GM12878 (cell line): ENCODE results near the gene CEP83. TPM values are rescaled to one million over a fixed set of nuclear protein-coding genes. Genes with fewer than 3 reads are reported as not detected.
A peak's percentile ranks its signal among the peaks of the same experiment; 100 is the strongest.

Experiments
- ATAC-seq: fragments of 200-7000 bp; cut with Tn5 transposase; 3 replicates; pipeline ENCODE4 v1.9.1; 2020; ENCODE audit warnings: mild to moderate bottlenecking, moderate library complexity
- BruUV-seq: library from RNA; stranded (reverse); fragments of 400-500 nt; replicated peaks from 2 replicates; lab custom pipeline; 2021; lab: Mats Ljungman, UMichigan
- CTCF ChIA-PET: fragments of 300-600 bp; sonication (Branson Sonifier 250); formaldehyde crosslinking; extraction: SDS; loops from one replicate; lab custom pipeline; 2021; ENCODE audit warnings: inconsistent platforms; lab: Yijun Ruan, JAX
- POLR2A ChIA-PET: fragments of 350-600 bp; formaldehyde crosslinking; extraction: SDS; loops from one replicate; lab custom pipeline; 2021; ENCODE audit warnings: inconsistent platforms; lab: Charles Lee
- RAD21 ChIA-PET: fragments of 300-600 bp; sonication (Branson Sonifier 250); formaldehyde crosslinking; loops from one replicate; lab custom pipeline; 2023; ENCODE audit warnings: antibody characterized with exemption; ENCODE audit not compliant: unreplicated experiment; lab: Charles Lee
- SMC1A ChIA-PET: fragments of 300-600 bp; sonication (Branson Sonifier 250); formaldehyde crosslinking; loops from one replicate; lab custom pipeline; 2023; ENCODE audit not compliant: unreplicated experiment, uncharacterized antibody; lab: Charles Lee
- DNase-seq: peaks from one replicate; pipeline ENCODE4 v3.0.0-alpha.2; 2011; ENCODE audit warnings: low read depth, low spot score
- FAIRE-seq: peaks from 3 replicates; lab custom pipeline; 2011; peaks lifted over from hg19 to GRCh38; lab: Jason Lieb, UNC
- H2AFZ ChIP-seq: 2 replicates; pipeline ENCODE4 v1.6.0; 2011; ENCODE audit warnings: low read depth, low read length, control low read depth; ENCODE audit not compliant: control insufficient read depth
- H3K27ac ChIP-seq: 2 replicates; pipeline ENCODE4 v1.5.1; 2011; ENCODE audit warnings: control low read depth; ENCODE audit not compliant: control insufficient read depth, insufficient read depth
- H3K27me3 ChIP-seq, 2 experiments: replicated peaks in 1 of 2; 2 replicates each; pipeline versions ENCODE4 v1.6.0 to v1.6.1; 2011; ENCODE audit warnings: low read length in 1 of 2; ENCODE audit not compliant: control insufficient read depth in 2 of 2, insufficient read depth in 2 of 2
- H3K36me3 ChIP-seq, 2 experiments: 2 replicates each; pipeline ENCODE4 v1.5.1; 2011; ENCODE audit warnings: low read length in 1 of 2; ENCODE audit not compliant: control insufficient read depth in 2 of 2, insufficient read depth in 2 of 2
- H3K4me1 ChIP-seq: 2 replicates; pipeline ENCODE4 v1.6.1; 2011; ENCODE audit warnings: mild to moderate bottlenecking, low read length, moderate library complexity, mixed read lengths; ENCODE audit not compliant: control insufficient read depth, insufficient read depth
- H3K4me2 ChIP-seq: 2 replicates; pipeline ENCODE4 v1.6.0; 2011; ENCODE audit warnings: control low read depth; ENCODE audit not compliant: control insufficient read depth, insufficient read depth
- H3K4me3 ChIP-seq: fragments of 200-600 bp; sonication (generic); 2 replicates; pipeline ENCODE4 v1.5.1; 2016
- H3K79me2 ChIP-seq: 2 replicates; pipeline ENCODE4 v1.6.0; 2011; ENCODE audit warnings: low read length; ENCODE audit not compliant: control insufficient read depth, insufficient read depth
- H3K9ac ChIP-seq: 2 replicates; pipeline ENCODE4 v1.8.0; 2011; ENCODE audit warnings: low read length, control low read depth, mixed read lengths; ENCODE audit not compliant: control insufficient read depth, insufficient read depth
- H3K9me3 ChIP-seq: replicated peaks from 3 replicates; pipeline ENCODE4 v1.5.1; 2011; ENCODE audit warnings: mild to moderate bottlenecking, low read length; ENCODE audit not compliant: control insufficient read depth, insufficient read depth
- H4K20me1 ChIP-seq: 2 replicates; pipeline ENCODE4 v1.6.0; 2011; ENCODE audit not compliant: control insufficient read depth, insufficient read depth
- GATAD2B ChIP-seq: fragments of 450-650 bp; conservative IDR thresholded peaks from 2 replicates; pipeline ENCODE4 v1.6.1; 2017; ENCODE audit warnings: low read depth, mild to moderate bottlenecking, moderate library complexity
- IRF3 ChIP-seq: fragments of 450-650 bp; IDR thresholded peaks from 2 replicates; pipeline ENCODE4 v1.6.1; 2014; ENCODE audit warnings: mild to moderate bottlenecking
- IRF4 ChIP-seq: IDR thresholded peaks from 2 replicates; pipeline ENCODE4 v1.6.1; 2011; ENCODE audit warnings: low read depth, low read length
- NFXL1 ChIP-seq: fragments of 450-650 bp; IDR thresholded peaks from 2 replicates; pipeline ENCODE4 v1.6.1; 2017; ENCODE audit warnings: antibody characterized with exemption, mild to moderate bottlenecking, borderline replicate concordance
- POLR2A ChIP-seq: IDR thresholded peaks from 2 replicates; pipeline ENCODE4 v1.6.1; 2011; ENCODE audit warnings: low read depth, mild to moderate bottlenecking, low read length
- POLR2AphosphoS5 ChIP-seq: IDR thresholded peaks from 2 replicates; pipeline ENCODE4 v1.6.1; 2011; ENCODE audit warnings: mild to moderate bottlenecking, low read length, inconsistent platforms
- PRDM15 ChIP-seq: fragments of 450-650 bp; formaldehyde crosslinking; IDR thresholded peaks from 2 replicates; pipeline ENCODE4 v1.4.0; 2020; ENCODE audit warnings: mild to moderate bottlenecking, moderate library complexity
- SMC3 ChIP-seq: IDR thresholded peaks from 2 replicates; pipeline ENCODE4 v1.6.1; 2011; ENCODE audit warnings: low read length, improper control_type of control experiment, borderline replicate concordance
- TARDBP ChIP-seq: IDR thresholded peaks from 2 replicates; pipeline ENCODE4 v1.6.1; 2016; ENCODE audit warnings: borderline replicate concordance
- TBL1XR1 ChIP-seq: IDR thresholded peaks from 2 replicates; pipeline ENCODE4 v1.6.1; 2012; ENCODE audit warnings: low read depth, low read length, improper control_type of control experiment
- YY1 ChIP-seq: IDR thresholded peaks from 2 replicates; pipeline ENCODE4 v1.6.1; 2011; ENCODE audit warnings: low read depth, mild to moderate bottlenecking, low read length
- ZBED1 ChIP-seq: IDR thresholded peaks from 2 replicates; pipeline ENCODE4 v1.6.1; 2016; ENCODE audit warnings: borderline replicate concordance
- ZNF24 ChIP-seq: fragments of 450-650 bp; IDR thresholded peaks from 2 replicates; pipeline ENCODE4 v1.6.1; 2017; ENCODE audit warnings: antibody characterized with exemption, mild to moderate bottlenecking
- ZSCAN29 ChIP-seq: fragments of 450-650 bp; IDR thresholded peaks from 2 replicates; pipeline ENCODE4 v1.6.1; 2017; ENCODE audit warnings: mild to moderate bottlenecking, moderate library complexity
- WGBS: methylation state at CpG from one replicate; pipeline ENCODE4 v1.1.6; 2016; ENCODE audit warnings: low lambda C conversion rate; ENCODE audit not compliant: insufficient replicate concordance, insufficient coverage; ENCODE audit errors: missing lambda C conversion rate; 5-methylcytosine and 5-hydroxymethylcytosine counted together
- in situ Hi-C: fragments of 300-500 bp; cut with MboI; formaldehyde crosslinking; loops from 9 replicates; pipeline ENCODE4 v1.14.3; 2018; ENCODE audit warnings: mixed read lengths
- intact Hi-C: fragments of 100-400 bp; cut with micrococcal nuclease; formaldehyde crosslinking; loops from one replicate; pipeline ENCODE4 v1.14.2; 2022; ENCODE audit not compliant: unreplicated experiment
- polyA plus RNA-seq, 11 experiments: library from polyadenylated mRNA; depleted of rRNA in 4 of 11; unstranded in 6 of 11; stranded (reverse) in 5 of 11; fragments of >200 nt; fragmentation: Nextera tagmentation in 4 of 11; fragmentation: Illumina TruSeq in 1 of 11; extraction: Ambion mirVana in 4 of 11; extraction: Trizol in 1 of 11; gene quantifications; 1 replicate in 1 of 11; 2 replicates in 10 of 11; pipeline versions ENCODE4 v1.2.1 to v1.2.3, GENCODE V29; 2011 to 2016; ENCODE audit warnings: inconsistent platforms in 2 of 11, missing spikeins in 2 of 11, low read depth in 1 of 11
- total RNA-seq, 4 experiments: library from RNA; depleted of rRNA in 3 of 4; stranded (reverse); fragments of >200 nt in 3 of 4; fragmentation: Illumina TruSeq in 1 of 4; extraction: Trizol in 1 of 4; gene quantifications; 2 replicates each; pipeline versions ENCODE4 v1.2.1 to v1.2.3, GENCODE V29; 2013 to 2021
- TF ChIP-seq, protein P1 (sequence below): fragments of 450-650 bp; IDR thresholded peaks from 2 replicates; pipeline ENCODE4 v1.6.1; 2017; ENCODE audit warnings: mild to moderate bottlenecking, moderate library complexity

The CEP83 gene
- total and polyA plus RNA-seq, 10 of the 15 experiments (the other 5 are each of a cell fraction or from before 2014, with no cell fraction given) = 4.3 to 39.0 (median 22.5) TPM

- no peaks in the 10 kb centered on the region for H3K27me3 ChIP-seq
- no peaks in the 10 kb centered on the region for H4K20me1 ChIP-seq
- ChIA-PET POLR2A (interaction anchor here (0.6 to 7.2 kb wide), 18 partner anchors 7 to 113 kb away, joined by 3 to 56 read pairs (median 4); no protein-coding TSS in a partner anchor), SMC1A (interaction anchor here (0.8 to 6.7 kb wide), 28 partner anchors 8 to 196 kb away, joined by 3 to 95 read pairs (median 7); no protein-coding TSS in a partner anchor), CTCF (interaction anchor here (0.6 to 2.7 kb wide), 14 partner anchors 8 to 219 kb away, joined by 3 to 11 read pairs (median 4); no protein-coding TSS in a partner anchor), RAD21 (interaction anchor here (0.5 to 7.5 kb wide), 28 partner anchors 8 to 1270 kb away, joined by 3 to 107 read pairs (median 4); no protein-coding TSS in a partner anchor)
- H3K4me2 ChIP-seq = peak overlapping the region; percentile 43
- H3K4me3 ChIP-seq = peak overlapping the region; percentile 35; the same call in 1 of the 2 replicates
- H3K36me3 ChIP-seq = peaks cover 13 to 43% of the 10 kb centered on the region in 2 experiments
- intact Hi-C loops = loop anchor here (1.0 to 2.0 kb wide), 3 partner anchors 34 to 114 kb away; partner anchors contain the start of gene PLXNC1
- FAIRE-seq (no peak), DNase-seq (no peak), ATAC-seq (peak; percentile 80)
- in situ Hi-C loops = no loop called here
- no peaks in the 10 kb centered on the region for H3K79me2 ChIP-seq
- peak overlapping the region; percentile 88 for H3K27ac ChIP-seq
- peak overlapping the region; percentile 75 for H2AFZ ChIP-seq
- H3K9ac ChIP-seq = peak overlapping the region; percentile 69
- no peaks in the 10 kb centered on the region; the same call in 2 of the 3 replicates for H3K9me3 ChIP-seq
- peaks cover 59% of the 10 kb centered on the region for H3K4me1 ChIP-seq
- no TSS peak for BruUV-seq
- WGBS = 22% methylated on average over 17 of the region's 17 CpGs
- TF ChIP-seq PRDM15 (CRISPR knock-in tag) (no peak), GATAD2B (peak; percentile 89), ZBED1 (0 out of 2 replicates have a peak, but pooled peaks have one; percentile 23), IRF4 (no peak), TBL1XR1 (peak; percentile 26; the same call in 1 of the 2 replicates), POLR2AphosphoS5 (peak; percentile 53), ZNF24 (no peak), SMC3 (no peak; the same call in 1 of the 2 replicates), ZSCAN29 (0 out of 2 replicates have a peak, but pooled peaks have one; percentile 59), IRF3 (no peak), NFXL1 (no peak), POLR2A (peak; percentile 76), YY1 (no peak), TARDBP (no peak)
- TF ChIP-seq, protein P1, sequence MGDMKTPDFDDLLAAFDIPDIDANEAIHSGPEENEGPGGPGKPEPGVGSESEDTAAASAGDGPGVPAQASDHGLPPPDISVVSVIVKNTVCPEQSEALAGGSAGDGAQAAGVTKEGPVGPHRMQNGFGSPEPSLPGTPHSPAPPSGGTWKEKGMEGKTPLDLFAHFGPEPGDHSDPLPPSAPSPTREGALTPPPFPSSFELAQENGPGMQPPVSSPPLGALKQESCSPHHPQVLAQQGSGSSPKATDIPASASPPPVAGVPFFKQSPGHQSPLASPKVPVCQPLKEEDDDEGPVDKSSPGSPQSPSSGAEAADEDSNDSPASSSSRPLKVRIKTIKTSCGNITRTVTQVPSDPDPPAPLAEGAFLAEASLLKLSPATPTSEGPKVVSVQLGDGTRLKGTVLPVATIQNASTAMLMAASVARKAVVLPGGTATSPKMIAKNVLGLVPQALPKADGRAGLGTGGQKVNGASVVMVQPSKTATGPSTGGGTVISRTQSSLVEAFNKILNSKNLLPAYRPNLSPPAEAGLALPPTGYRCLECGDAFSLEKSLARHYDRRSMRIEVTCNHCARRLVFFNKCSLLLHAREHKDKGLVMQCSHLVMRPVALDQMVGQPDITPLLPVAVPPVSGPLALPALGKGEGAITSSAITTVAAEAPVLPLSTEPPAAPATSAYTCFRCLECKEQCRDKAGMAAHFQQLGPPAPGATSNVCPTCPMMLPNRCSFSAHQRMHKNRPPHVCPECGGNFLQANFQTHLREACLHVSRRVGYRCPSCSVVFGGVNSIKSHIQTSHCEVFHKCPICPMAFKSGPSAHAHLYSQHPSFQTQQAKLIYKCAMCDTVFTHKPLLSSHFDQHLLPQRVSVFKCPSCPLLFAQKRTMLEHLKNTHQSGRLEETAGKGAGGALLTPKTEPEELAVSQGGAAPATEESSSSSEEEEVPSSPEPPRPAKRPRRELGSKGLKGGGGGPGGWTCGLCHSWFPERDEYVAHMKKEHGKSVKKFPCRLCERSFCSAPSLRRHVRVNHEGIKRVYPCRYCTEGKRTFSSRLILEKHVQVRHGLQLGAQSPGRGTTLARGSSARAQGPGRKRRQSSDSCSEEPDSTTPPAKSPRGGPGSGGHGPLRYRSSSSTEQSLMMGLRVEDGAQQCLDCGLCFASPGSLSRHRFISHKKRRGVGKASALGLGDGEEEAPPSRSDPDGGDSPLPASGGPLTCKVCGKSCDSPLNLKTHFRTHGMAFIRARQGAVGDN = peak; percentile 99
Measured at GRCh38 chr12:94262228-94263010, 197.2 kb downstream of the CEP83 start.
